ENCODE data around the gene ASB16. TPM values are rescaled to one million over a fixed set of nuclear protein-coding genes. Genes with fewer than 3 reads are reported as not detected.

ASB16 gene
- total RNA-seq, 2 donors from 2014 or later: 8.3 TPM

DNA sequence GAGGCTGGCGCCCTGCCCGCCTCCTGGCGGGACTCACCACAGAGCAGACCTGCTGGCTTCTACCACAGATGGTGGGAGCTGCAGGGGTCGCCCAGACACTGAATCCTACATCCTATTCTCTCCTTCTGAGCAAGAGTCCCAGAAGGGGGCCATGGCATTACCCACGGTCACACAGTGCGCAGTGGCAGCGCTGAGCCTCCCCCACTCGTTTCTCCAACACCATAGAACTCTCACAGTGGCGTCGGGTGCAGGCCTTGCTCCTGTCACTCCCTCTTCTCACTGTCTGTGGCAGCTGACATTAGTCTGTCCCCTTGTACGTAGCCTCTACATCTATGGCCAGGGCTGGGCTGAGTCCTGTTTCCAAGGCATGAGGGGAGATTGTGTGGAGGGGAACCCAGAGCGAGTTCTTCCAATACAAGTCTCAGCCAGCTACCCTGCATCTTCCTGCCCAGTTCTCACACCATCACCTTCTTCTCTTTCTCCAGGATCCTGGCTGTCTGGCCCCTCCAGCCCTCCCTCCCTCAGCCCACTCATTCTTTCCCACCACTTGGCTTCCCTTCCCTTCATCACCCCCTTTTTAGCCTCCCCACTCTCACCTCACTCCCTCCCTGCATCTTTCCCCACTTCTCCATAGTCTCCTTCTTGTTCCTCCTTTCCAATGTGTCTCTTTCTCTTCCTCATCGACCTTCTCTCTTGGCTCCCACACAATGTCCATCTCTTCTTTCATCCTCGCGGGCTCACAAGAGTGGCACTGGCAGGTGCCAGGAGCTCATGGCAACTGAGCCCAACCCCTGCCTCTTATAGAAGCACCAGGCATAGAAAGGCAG is 43.1 kb downstream of the ASB16 start:
- Histone ChIP-seq H3K27ac (no peak overlapping the region), H3K27me3 (no peaks in the 10 kb centered on the region), H3K4me3 (no peak overlapping the region), H3K36me3 (peaks cover 56% of the 10 kb centered on the region), H3K4me1 (peaks cover 3 to 38% of the 10 kb centered on the region in 2 donors), H3K9me3 (no peaks in the 10 kb centered on the region)
- TF ChIP-seq, protein P1, sequence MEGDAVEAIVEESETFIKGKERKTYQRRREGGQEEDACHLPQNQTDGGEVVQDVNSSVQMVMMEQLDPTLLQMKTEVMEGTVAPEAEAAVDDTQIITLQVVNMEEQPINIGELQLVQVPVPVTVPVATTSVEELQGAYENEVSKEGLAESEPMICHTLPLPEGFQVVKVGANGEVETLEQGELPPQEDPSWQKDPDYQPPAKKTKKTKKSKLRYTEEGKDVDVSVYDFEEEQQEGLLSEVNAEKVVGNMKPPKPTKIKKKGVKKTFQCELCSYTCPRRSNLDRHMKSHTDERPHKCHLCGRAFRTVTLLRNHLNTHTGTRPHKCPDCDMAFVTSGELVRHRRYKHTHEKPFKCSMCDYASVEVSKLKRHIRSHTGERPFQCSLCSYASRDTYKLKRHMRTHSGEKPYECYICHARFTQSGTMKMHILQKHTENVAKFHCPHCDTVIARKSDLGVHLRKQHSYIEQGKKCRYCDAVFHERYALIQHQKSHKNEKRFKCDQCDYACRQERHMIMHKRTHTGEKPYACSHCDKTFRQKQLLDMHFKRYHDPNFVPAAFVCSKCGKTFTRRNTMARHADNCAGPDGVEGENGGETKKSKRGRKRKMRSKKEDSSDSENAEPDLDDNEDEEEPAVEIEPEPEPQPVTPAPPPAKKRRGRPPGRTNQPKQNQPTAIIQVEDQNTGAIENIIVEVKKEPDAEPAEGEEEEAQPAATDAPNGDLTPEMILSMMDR (IDR thresholded peaks at IDR 0.05): no peak
- DNase-seq (ENCODE audit: low spot score): no peak

GRCh38 chr17:44214230-44214494 is 43.7 kb downstream of the ASB16 start:
- Histone ChIP-seq H3K27me3 (no peaks in the 10 kb centered on the region), H3K27ac (no peak overlapping the region), H3K4me3 (no peak overlapping the region), H3K4me1 (peaks cover 3 to 38% of the 10 kb centered on the region in 2 donors), H3K36me3 (peaks cover 51% of the 10 kb centered on the region), H3K9me3 (no peaks in the 10 kb centered on the region)
- TF ChIP-seq, protein P1 (IDR thresholded peaks at IDR 0.05): no peak
- no peak for DNase-seq (ENCODE audit: low spot score)

DNA sequence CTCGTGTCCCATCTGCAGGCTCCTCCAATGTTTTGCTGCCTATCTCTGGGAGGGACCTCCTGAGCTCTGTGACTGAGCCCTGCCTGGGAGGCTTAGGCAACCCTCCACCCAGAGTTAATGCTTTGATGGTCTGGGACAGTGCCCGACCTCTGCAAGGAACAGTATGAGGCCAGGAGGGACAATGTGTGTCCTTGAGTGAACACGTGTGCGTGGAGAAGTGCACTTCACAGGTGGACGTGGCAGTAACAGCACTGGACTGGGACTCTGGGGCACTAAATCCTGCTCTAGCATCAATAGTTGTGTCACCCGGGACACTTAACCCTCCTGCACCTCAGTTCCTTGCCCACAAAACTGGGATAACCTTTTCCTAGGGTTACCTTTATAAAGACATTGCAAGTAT is 44.4 kb downstream of the ASB16 start:
- Histone ChIP-seq H3K27me3 (no peaks in the 10 kb centered on the region), H3K36me3 (peaks cover 43% of the 10 kb centered on the region), H3K9me3 (no peaks in the 10 kb centered on the region), H3K4me1 (peaks cover 3 to 36% of the 10 kb centered on the region in 2 donors), H3K4me3 (no peak overlapping the region), H3K27ac (no peak overlapping the region)
- no peak for DNase-seq (ENCODE audit: low spot score)
- TF ChIP-seq, protein P1 (IDR thresholded peaks at IDR 0.05): no peak

DNA sequence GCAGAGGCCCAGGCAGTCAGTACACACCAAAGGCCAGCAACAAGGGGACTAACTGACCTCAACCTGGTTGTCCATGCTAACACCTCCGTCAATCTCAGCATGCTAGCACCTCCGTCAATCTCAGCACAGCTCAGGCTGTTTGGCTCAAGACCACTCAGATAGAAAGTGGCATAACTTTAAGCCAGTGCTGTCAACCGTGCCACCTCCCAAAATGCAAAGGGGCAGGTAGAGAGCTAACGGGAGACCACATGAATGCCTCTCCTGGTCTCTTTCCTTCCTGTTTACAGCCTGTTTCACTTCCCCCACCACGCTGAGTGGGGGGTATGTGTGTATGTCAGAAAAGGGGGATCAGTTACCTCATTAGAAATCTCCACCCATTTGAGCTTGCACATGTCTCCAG is 45.7 kb downstream of the ASB16 start:
- Histone ChIP-seq H3K4me3 (no peak overlapping the region), H3K4me1 (peaks cover 3 to 24% of the 10 kb centered on the region in 2 donors), H3K27ac (no peak overlapping the region), H3K27me3 (no peaks in the 10 kb centered on the region), H3K9me3 (no peaks in the 10 kb centered on the region), H3K36me3 (peaks cover 38% of the 10 kb centered on the region)
- DNase-seq (ENCODE audit: low spot score): no peak
- TF ChIP-seq, protein P1 (IDR thresholded peaks at IDR 0.05): no peak

DNA sequence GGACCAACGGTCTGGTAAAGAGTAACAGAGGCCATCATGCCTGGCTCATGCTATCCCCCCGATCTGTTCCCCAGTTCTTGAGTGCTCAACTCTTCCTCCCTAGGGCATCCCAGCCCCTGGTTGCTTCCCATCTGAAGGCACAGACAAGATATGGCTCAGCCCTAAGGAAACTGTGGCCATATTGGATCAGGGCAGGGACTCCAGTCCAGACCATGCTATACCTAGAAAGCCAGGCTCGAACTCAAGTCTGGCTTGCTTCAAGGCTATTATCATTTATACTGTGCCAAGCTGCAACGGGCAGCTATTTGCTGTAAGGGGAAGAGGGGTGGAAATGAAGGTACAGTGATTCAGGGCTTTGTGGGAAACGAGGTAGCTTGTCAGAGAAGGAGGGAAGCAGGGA is 46.2 kb downstream of the ASB16 start:
- Histone ChIP-seq H3K36me3 (peaks cover 33% of the 10 kb centered on the region), H3K27me3 (no peaks in the 10 kb centered on the region), H3K4me3 (no peak overlapping the region), H3K9me3 (no peaks in the 10 kb centered on the region), H3K27ac (no peak overlapping the region), H3K4me1 (peaks cover 3 to 23% of the 10 kb centered on the region in 2 donors)
- no peak for DNase-seq (ENCODE audit: low spot score)
- TF ChIP-seq, protein P1 (IDR thresholded peaks at IDR 0.05): no peak

All from right atrium auricular region (tissue), 2 donors.